Breast epithelium (tissue), 3 donors: ENCODE data around the gene ATP1B4.

Source experiments
- POLR2A ChIP-seq: fragments of 450-650 bp; IDR thresholded peaks from one replicate; pipeline ENCODE4 v1.6.1; 2016; ENCODE audit warnings: antibody characterized with exemption, mild to moderate bottlenecking, moderate library complexity
- TF ChIP-seq, protein P1 (sequence below), 3 donors: fragments of 450-650 bp; IDR thresholded peaks; one replicate each; pipeline ENCODE4 v1.5.1; 2016 to 2017; ENCODE audit warnings: antibody characterized with exemption in 3 of 3, mild to moderate bottlenecking in 3 of 3, moderate library complexity in 3 of 3

DNA sequence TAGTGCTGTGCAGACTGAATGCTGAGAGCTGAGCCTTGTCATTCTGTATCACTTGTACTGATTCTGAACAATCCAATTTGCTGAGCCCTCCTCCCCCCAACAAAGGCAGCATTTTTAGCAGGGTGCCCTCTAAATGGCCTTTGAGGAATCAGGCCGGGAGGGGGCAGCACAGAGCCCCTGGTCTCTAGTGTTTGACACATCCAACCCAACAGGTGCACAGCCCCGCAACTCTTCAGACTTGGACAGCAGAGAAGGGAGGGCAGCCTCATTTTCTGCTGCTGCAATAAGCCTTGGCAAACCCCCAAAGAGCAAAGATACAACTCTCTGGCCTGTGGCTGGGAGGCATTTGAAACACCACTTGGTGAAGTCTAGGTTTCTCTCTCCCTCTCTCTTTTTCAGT, 3.4 kb downstream of the ATP1B4 start:
- TF ChIP-seq POLR2A, result no peak
- TF ChIP-seq, protein P1, sequence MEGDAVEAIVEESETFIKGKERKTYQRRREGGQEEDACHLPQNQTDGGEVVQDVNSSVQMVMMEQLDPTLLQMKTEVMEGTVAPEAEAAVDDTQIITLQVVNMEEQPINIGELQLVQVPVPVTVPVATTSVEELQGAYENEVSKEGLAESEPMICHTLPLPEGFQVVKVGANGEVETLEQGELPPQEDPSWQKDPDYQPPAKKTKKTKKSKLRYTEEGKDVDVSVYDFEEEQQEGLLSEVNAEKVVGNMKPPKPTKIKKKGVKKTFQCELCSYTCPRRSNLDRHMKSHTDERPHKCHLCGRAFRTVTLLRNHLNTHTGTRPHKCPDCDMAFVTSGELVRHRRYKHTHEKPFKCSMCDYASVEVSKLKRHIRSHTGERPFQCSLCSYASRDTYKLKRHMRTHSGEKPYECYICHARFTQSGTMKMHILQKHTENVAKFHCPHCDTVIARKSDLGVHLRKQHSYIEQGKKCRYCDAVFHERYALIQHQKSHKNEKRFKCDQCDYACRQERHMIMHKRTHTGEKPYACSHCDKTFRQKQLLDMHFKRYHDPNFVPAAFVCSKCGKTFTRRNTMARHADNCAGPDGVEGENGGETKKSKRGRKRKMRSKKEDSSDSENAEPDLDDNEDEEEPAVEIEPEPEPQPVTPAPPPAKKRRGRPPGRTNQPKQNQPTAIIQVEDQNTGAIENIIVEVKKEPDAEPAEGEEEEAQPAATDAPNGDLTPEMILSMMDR (IDR thresholded peaks at IDR 0.05), result peak in 1 of 3 donors; percentile 18
